ENCODE data around the gene HOXB9.
A peak's percentile ranks its signal among the peaks of the same experiment; 100 is the strongest.

Gene HOXB9

DNA sequence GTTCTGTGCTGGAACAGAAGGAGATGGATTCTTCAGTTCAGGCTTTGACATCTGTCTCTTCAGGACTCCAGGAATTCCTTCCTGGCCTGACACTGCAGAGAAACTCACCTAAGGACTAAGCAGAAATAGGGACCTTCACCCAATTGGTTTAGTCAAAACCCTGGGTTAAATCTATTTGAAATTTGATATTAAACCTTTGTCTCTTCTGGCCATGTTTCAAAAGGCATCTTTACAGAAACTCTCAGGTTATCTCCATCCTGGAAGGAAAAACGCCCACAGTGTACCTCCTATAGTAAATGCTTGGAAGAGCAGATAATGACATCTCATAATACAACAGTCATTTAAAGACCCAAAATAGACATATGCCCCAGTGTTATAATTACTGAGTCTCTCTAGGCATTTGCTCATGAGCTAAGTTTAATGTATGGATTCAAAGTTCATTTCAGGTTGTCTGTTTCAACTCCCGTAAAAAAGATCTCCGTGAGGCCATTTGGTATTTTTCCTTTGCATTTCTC lies 42.4 kb downstream of the HOXB9 start:
- DNase-seq (ENCODE audit: low read depth), result no peak

GRCh38 chr17:48582750-48583069 lies 43.4 kb downstream of the HOXB9 start:
- no peak for DNase-seq (ENCODE audit: low read depth)

DNA sequence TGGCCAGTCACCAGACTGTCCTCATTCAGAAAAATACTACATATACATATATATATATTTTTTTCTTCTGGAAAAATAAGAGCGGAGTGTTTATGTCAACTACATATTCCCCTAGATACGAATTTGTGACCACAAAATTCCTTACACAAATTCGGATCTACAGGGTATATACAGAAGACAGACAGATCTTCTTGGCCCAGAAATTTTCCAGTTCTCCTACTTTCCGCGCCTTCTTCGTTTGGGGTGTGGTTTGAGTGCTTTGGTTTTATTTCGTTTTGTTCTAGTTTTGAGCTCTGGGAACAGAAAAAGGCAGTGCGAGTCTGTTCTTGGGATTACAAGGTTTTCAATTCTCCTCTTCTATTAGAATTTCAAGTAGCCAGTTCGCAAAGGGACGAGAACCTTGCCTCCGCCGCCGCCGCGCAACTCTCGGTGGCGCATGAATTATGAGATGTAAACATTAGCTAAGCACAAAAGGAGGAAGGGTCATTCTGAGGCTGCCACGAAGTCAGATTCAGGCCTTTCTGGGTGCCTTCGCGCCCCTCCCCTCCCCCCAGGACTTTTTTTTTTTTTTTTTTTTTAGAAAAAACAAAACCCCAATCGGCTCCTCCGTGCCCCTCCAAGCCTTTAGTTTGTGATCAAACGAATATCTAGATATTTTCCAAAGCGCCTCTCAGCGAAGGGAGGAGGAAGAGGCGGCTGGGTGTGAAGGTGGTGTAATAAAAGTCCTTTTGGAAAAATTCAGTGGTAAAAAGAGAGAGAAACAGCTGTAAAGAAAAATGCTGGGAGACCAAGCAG lies 46.2 kb downstream of the HOXB9 start:
- no peak for DNase-seq (ENCODE audit: low read depth)

DNA sequence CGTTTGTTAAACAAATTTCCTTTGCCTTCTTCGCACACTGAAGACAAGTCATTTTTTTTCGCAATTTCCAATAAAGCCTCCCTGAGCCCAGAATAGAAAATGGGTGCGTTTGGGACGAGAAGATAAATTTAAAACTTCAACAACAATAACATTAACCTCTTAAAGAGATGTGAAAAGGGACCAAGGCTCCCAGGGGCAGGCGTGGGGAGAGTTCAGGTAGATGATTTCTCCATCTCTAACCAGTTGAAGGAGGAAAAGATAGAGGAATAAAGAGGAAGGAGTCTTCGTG lies 46.7 kb downstream of the HOXB9 start:
- no peak for DNase-seq (ENCODE audit: low read depth)

DNA sequence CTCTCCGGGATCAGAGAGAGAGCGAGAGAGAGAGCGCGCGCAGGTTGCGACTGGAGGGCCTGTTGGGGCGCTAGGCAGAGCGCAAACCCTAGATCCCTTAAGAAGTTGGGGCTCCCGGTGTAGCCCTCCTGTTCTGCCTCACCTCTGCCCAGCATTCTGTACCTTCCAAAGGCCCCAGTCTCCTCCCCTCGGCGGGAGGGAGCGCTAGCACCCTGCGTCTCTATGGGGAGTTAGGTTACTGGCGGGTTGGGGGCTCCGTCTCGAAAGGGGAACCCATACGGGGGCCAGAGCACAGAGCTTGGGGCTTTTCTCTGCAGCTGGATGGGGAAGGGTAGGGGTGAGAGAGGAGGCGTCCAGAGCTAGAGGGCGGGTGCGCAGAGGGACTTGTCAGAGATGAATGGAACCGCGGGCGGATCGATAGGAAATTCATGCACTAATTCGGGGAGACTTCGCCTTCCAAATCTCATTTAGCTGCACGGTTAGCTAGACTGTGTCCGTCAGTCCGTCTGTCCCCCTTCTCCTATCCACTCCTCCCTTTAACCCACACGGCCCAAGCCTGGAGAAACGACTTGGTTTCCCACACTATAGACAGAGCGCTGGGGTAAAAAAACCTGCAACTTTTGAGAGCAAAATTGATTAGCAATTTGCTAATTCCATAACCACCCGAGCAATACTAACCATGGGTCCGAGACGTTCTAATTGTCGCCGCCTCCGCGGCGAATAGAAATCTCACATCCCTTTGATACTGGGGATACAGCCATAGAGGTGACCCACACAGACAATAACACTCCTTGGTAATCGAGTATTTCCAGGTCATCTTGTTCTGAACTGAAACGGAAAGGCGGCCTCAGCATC lies 47.3 kb downstream of the HOXB9 start:
- DNase-seq (ENCODE audit: low read depth), result no peak

- DNase-seq (ENCODE audit: low read depth), result no peak
These were observed 48.1 kb downstream of the HOXB9 start, which contains the start of gene HOXB4 for GRCh38 chr17:48577946-48578615. Gene HOXB4 (minus strand): TSS chr17:48578350. CDS start chr17:48578319, 31 bp downstream.

DNA sequence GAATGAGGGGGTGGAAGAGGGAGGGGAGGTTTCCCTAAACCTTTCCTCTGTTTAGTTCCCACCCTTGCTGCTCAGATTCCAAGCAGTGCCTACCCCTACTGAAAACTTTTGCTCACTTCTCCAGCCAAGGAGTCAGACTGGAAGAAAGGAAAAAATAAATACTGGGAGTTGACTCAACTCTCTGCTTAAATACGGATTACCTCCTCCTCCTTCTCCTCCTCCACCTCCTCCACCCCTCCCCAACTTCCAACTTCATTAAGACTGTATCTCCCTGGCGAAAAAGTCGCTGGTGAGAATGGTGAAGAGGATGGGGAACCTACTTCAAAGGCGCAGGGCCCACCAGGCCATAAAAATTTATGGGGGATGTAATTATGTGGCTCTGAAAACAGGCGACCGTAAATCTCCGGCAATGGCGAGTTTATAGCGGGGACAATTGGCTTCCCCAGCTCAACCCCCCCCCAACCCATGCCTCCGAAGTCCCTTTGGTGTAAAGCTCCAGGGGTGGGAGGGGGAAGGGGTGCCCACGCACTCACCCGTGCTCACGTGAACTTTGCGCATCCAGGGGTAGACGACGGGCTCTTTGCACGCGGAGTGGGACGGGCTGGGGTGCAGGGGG lies 48.7 kb downstream of the HOXB9 start:
- DNase-seq (ENCODE audit: low read depth), result no peak

GRCh38 chr17:48576479-48577309 lies 49.5 kb downstream of the HOXB9 start:
- DNase-seq (ENCODE audit: low read depth), result peak; percentile 27

- DNase-seq (ENCODE audit: low read depth), result no peak
These were observed 50.3 kb downstream of the HOXB9 start for GRCh38 chr17:48575673-48576478.

DNA sequence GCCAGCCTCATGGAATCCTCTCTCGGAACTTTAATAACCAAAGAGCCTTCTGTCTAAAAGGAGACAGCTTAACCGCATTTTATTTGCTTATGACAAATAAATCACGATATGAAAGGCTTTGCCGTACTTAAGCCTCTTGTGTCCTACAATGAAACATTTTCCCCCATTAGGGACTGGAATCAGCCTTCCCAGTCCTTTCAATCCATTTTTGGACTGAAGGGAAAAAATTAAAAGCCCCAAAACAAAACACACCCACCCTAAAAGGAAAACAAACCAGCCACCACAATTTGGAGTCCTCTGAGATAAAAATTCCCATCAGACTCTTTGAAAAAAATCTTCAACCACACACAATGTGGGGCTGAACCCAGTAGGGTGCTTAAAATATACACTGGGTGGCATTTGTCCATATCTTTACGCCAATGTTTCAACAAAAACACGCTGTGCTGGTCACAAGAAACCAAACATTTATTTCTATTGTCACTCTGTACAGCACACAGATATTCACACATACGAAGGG lies 51.0 kb downstream of the HOXB9 start:
- no peak for DNase-seq (ENCODE audit: low read depth)

DNA sequence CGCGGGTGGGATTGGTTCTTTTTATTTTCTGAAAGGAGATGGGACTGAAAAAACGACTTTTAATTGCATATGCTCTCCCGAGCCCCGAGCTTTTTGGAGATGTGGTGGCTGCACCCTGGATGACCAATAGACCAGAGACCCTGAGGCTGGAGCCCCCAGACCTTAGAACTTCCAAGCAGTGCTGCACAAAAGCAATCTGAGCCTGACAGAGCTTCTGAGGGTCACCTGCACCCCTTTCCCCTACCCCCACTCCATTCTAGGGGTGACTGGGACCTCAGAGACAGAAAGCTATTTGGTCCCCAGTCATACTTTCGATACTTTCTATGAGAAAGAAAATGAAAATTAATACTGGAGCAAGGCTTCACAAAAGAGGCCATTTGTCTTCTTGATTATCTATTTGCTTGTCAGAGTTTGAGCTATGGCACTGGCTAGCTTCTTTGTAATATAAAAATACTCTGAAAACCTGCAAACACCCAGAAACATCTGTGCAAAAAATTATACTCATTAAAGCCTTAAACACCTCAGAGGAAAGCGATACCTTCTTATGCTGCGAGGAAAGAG lies 51.6 kb downstream of the HOXB9 start:
- no peak for DNase-seq (ENCODE audit: low read depth)

GRCh38 chr17:48571826-48572417 lies 54.2 kb downstream of the HOXB9 start:
- DNase-seq (ENCODE audit: low read depth), result no peak

All from iris pigment epithelial cell (primary cell).